ENCODE results near the gene SOCS2.

- TF ChIP-seq CTCF (IDR thresholded peaks at IDR 0.05; ENCODE audit: extremely low read depth in 1 of 2, insufficient read depth in 1 of 2, low read depth in 1 of 2, low read length in 2 of 2) = no peak
- no peak for TF ChIP-seq MAX (IDR thresholded peaks at IDR 0.05; ENCODE audit: insufficient read depth, insufficient read length)
- TF ChIP-seq POLR2AphosphoS5 (IDR thresholded peaks at IDR 0.05; ENCODE audit: insufficient read depth, low read depth, low read length) = no peak
- no peak for TF ChIP-seq POLR2A (IDR thresholded peaks at IDR 0.05; ENCODE audit: low read depth, low read length)
- no peak for TF ChIP-seq JUN (IDR thresholded peaks at IDR 0.05; ENCODE audit: borderline replicate concordance, insufficient read depth, insufficient read length, low read depth)
Measured at GRCh38 chr12:93550748-93551611, 21.5 kb upstream of the SOCS2 start.

Measured in endothelial cell of umbilical vein (primary cell).